ENCODE measurements around the gene GPR156.

The GPR156 gene

GRCh38 chr3:120193554-120193953 lies 91.5 kb downstream of the GPR156 start:
- DNase-seq (ENCODE audit: low read depth), result no peak

GRCh38 chr3:120192579-120192978 lies 92.4 kb downstream of the GPR156 start:
- no peak for DNase-seq (ENCODE audit: low read depth)

GRCh38 chr3:120192159-120192558 lies 92.9 kb downstream of the GPR156 start:
- DNase-seq (ENCODE audit: low read depth), result no peak

GRCh38 chr3:120182613-120183511 lies 102.2 kb downstream of the GPR156 start:
- DNase-seq (ENCODE audit: low read depth), result no peak

GRCh38 chr3:120181632-120182031 lies 103.4 kb downstream of the GPR156 start:
- no peak for DNase-seq (ENCODE audit: low read depth)

GRCh38 chr3:120180731-120181412 lies 104.2 kb downstream of the GPR156 start:
- DNase-seq (ENCODE audit: low read depth), result no peak

GRCh38 chr3:120177707-120178306 lies 107.2 kb downstream of the GPR156 start:
- DNase-seq (ENCODE audit: low read depth), result no peak

GRCh38 chr3:120177151-120177550 lies 107.9 kb downstream of the GPR156 start:
- no peak for DNase-seq (ENCODE audit: low read depth)

- no peak for DNase-seq (ENCODE audit: low read depth)
These were observed 110.0 kb downstream of the GPR156 start for GRCh38 chr3:120174811-120175539.

GRCh38 chr3:120173056-120173675 lies 111.9 kb downstream of the GPR156 start:
- DNase-seq (ENCODE audit: low read depth), result no peak

- DNase-seq (ENCODE audit: low read depth), result no peak
These were observed 113.0 kb downstream of the GPR156 start for GRCh38 chr3:120172070-120172469.

- no peak for DNase-seq (ENCODE audit: low read depth)
These were observed 113.7 kb downstream of the GPR156 start for GRCh38 chr3:120171134-120171873.

GRCh38 chr3:120170223-120170622 lies 114.8 kb downstream of the GPR156 start:
- no peak for DNase-seq (ENCODE audit: low read depth)

- no peak for DNase-seq (ENCODE audit: low read depth)
These were observed 115.6 kb downstream of the GPR156 start for GRCh38 chr3:120169407-120169806.

- DNase-seq (ENCODE audit: low read depth), result no peak
These were observed 116.4 kb downstream of the GPR156 start for GRCh38 chr3:120168611-120169010.

GRCh38 chr3:120168038-120168437 lies 117.0 kb downstream of the GPR156 start:
- no peak for DNase-seq (ENCODE audit: low read depth)

GRCh38 chr3:120167488-120167887 lies 117.5 kb downstream of the GPR156 start:
- no peak for DNase-seq (ENCODE audit: low read depth)

- no peak for DNase-seq (ENCODE audit: low read depth)
These were observed 121.2 kb downstream of the GPR156 start for GRCh38 chr3:120163816-120164215.

- no peak for DNase-seq (ENCODE audit: low read depth)
These were observed 122.0 kb downstream of the GPR156 start for GRCh38 chr3:120163026-120163425.

- no peak for DNase-seq (ENCODE audit: low read depth)
These were observed 122.6 kb downstream of the GPR156 start for GRCh38 chr3:120162400-120162799.

GRCh38 chr3:120161902-120162301 lies 123.1 kb downstream of the GPR156 start:
- no peak for DNase-seq (ENCODE audit: low read depth)
